CD4-positive, alpha-beta T cell treated with Interleukin-10 for 1 hour (primary cell): Measurements from ENCODE around the gene LCN12.
A peak's percentile ranks its signal among the peaks of the same experiment; 100 is the strongest.

Experiments used
- DNase-seq: peaks from one replicate; pipeline ENCODE4 v3.0.0-alpha.2; 2020

The LCN12 gene

GRCh38 chr9:136958898-136959850, 7.1 kb downstream of the LCN12 start:
- no peak for DNase-seq

GRCh38 chr9:136960212-136960937, 8.3 kb downstream of the LCN12 start:
- DNase-seq, result peak; percentile 57

DNA sequence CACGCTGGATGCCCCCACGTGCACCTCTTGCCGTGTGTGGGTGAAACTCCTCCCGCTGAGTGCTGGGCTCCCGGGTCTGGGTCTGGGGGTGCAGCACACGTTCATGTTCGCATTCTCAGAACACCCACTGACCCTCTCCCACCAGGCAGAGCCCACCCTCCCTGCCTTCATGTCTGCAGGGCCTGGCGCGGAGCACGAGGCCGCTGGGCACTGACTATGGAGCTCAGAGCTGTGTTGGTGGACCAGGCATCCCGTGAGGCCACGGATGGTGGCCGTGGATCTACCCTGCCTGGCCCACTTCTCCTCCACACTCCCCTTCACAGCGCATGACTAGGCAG, 8.8 kb downstream of the LCN12 start:
- no peak for DNase-seq

DNA sequence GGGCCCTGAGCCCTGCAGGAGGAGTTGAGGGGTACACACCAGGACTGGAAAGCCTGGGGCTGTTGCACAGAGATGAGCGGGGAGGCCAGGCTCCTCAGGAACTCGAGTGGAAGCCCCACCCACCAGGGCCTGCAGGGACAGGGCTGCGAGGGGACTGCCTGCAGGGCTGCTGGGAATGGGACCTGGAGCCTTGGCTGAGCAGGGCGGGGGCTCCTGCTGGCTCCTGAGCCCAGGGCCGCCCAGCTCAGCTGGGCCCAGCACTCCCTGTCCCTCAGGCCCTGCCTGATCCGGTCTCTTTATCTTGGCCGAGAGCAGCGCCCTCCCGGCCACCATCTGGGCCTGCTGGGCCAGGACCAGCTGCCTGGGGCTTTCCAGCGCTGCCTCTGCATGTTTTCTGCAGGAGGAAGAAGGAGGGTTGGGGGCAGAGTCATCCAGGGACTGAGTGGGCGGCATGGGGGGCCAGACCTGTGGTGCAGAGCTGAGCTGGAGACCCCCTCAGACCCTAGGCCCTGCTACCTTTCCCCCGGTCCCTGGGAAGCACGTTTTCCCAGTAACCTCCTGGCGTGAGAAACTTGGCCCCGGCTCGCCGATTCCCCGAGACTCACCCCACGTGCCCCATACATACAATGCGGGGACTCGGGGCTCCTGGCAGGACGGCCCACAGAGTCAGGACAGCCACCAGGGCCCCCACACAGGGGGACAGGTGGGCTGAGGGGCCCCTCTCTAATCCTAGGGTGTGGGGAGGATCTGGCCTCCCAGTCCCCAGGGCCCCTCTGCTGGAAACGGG, 9.4 kb downstream of the LCN12 start:
- no peak for DNase-seq

GRCh38 chr9:136962163-136962562, 10.1 kb downstream of the LCN12 start:
- DNase-seq, result no peak

- DNase-seq, result no peak
These were observed 10.7 kb downstream of the LCN12 start for GRCh38 chr9:136962701-136963248.

DNA sequence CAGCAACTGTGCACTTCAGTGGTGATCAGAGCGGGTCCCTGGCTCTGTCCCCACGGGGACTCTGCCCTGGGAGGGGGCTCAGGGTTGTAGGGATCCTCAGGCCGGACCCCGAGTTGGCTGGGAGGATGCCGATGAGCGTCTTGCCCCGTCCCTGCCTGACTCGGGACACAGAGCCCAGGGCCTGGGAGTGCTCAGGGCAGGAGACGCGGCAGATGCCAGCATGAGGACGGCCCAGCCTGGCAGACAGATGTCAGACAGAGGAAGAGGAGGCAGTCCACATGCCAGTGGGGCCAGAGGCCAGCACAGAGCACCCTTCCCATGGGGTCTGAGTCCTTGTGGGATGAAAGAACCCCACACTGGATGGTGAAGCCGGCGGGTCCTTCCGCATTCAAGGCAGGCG, 11.3 kb downstream of the LCN12 start:
- DNase-seq, result no peak

- DNase-seq, result no peak
These were observed 11.7 kb downstream of the LCN12 start for GRCh38 chr9:136963751-136964150.

GRCh38 chr9:136964171-136964689, 12.2 kb downstream of the LCN12 start:
- DNase-seq, result no peak

GRCh38 chr9:136964833-136965422, 12.9 kb downstream of the LCN12 start:
- DNase-seq, result no peak

- peak; percentile 76 for DNase-seq
These were observed 13.9 kb downstream of the LCN12 start for GRCh38 chr9:136965771-136966484.

DNA sequence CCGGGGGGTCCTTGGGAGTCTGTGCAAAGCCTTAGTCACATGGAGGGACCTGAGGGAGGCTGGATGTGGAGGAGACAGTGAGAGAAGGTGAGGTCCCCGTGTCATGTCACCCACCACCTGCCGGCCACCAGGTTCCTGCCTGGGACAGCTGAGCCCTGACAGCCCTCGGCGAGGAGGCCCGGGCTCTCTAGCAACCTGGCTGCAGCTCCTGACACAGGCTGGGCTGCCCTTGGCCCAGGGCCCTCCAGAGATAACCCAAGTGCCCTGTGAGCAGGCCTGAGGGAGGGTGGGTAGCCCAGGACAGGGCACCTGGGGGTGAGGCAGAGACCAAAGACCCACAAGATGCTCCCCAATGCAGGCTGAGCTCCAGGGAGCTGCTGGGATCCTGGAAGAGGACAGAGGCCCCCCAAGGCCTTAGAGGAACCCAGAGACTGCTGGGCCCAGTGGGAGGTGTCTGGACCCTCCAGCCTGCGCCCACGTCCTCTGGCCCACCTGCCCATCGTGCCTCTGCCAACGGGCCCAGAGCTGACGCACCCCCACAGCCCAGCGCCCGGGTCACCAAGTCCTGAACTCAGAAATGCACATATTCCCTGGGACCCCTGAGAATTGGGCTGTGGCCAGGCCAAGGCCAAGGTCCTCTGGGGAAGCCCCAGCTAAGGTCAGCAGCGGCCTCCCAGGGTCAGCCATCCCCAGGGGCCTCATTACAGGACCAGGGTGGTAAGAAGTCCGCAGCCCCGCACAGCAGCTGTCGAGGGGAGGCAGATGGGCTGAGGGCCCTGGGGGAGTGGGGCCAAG, 16.5 kb downstream of the LCN12 start:
- no peak for DNase-seq

- no peak for DNase-seq
These were observed 17.1 kb downstream of the LCN12 start for GRCh38 chr9:136969150-136969549.

DNA sequence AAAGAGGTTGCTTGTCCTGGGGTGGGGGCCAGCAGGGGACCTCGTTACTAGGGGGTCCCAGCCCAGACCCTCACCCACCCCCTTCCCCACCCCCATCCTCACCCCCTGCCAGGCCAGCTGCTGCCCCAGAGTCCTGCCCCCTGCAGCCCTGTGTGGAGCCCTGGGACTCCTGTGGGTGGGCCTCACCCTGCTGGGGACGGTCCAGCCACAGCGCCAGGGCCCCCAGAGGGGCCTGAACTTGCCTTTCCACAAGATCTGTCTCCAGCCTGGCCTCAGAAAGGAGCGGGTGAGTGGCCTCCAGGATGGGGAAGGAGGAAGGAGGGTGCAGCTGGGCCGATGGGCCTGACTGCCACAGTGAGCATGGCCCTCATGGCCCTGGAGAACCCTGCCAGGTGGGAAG, 17.7 kb downstream of the LCN12 start:
- no peak for DNase-seq

GRCh38 chr9:136970361-136970760, 18.3 kb downstream of the LCN12 start:
- DNase-seq, result no peak

GRCh38 chr9:136971746-136972145, 19.7 kb downstream of the LCN12 start:
- DNase-seq, result no peak

DNA sequence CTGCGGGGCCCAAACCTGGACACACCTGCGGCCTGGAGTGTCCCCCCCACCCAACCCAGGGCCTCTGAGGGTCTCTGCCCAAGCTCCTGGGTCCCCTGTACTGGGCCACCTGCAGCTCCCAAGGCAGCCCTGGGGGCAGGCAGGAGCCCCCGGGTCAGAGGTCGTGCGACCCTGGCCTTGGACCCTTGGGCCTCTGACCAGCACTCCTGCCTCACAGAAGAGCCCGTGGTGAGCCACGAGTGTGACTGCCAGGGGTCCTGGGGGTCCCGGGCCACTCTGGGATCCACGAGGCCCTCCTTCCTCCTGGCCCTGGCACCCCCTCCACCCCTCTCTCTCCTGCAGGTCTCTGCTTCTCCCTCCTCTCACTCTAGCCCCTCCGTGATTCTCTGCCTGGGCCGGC, 20.3 kb downstream of the LCN12 start:
- DNase-seq, result no peak

DNA sequence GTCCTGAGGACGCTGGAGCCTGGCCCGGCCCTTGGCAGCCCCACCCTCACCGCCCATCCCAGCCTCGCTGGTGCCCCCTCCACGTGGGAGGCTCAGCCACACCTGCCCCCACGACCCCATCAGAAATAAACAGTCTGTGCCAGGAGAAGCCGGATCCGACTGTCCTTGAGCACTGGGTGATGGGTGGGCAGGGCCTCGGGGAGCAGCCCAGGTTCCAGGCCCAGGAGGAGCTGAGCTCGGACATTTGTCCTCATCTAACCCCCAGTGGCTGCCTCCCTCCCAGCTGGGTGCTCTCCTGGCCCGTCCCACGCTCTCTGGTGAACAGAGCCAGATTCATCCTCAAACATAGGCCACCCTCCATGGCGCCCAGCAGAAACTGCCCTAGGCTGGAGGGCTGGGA, 20.7 kb downstream of the LCN12 start:
- DNase-seq, result no peak

DNA sequence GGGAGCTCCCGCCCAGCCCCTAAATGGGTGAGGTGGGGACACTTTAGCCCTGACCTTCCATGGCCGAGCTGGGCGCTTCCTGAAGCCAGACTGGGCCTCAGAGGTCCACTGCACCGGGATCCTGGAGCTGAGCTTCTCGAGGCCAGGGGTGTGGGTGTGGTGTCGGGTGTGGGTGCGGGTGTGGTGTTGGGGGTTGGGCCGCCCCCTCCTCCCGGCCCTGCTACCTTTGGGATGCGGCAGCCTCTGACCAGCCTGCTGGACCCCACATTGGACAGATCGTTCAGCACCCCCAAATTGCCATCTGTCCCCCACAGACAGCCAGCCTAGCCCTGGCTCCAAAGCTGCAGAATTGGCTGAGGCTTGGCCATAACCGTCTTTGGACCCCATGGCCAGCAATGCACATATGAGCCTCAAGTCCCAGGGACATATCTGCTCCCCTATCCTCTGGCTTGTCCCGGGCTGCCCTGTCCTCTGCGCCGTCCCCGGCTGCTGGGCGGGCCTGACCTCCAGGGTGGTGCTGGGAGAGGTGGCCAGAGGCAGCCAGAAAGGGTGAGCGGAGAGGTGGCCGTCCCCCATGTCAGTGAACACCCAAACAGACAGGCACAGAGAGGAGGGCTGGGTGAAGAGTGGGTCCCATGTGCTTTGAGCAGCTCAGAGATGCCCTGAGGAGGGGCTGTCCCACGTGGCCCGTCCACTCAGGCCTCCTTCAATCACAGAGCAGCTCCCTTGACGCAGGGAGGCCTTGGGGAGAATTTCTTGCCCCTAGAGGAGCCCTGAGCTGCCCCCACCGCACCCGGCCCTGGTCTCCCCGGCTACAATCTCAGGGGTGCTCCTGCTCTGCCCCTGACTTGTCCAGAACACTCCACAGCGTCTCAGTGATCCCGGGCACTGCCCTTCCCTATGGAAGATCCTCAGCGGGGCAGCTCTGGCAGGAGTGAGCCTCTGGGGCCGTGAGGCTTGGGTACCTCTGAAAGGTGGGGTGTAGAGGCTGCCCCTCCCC, 21.8 kb downstream of the LCN12 start:
- DNase-seq, result no peak
